PC-3 (cell line): ENCODE results near the gene VPREB3.

Experiments used
- CTCF ChIP-seq: fragments of 300-600 bp; sonication (generic); conservative IDR thresholded peaks from 2 replicates; pipeline ENCODE4 v1.5.1; 2017; ENCODE audit warnings: antibody characterized with exemption, low read depth, mild to moderate bottlenecking, low read length
- EZH2 ChIP-seq: fragments of 300-600 bp; sonication (generic); IDR thresholded peaks from one replicate; pipeline ENCODE4 v1.6.1; 2017; ENCODE audit warnings: antibody characterized with exemption, mild to moderate bottlenecking, low read length; ENCODE audit not compliant: unreplicated experiment
- EZH2phosphoT487 ChIP-seq: fragments of 300-600 bp; sonication (generic); IDR thresholded peaks from 2 replicates; pipeline ENCODE4 v1.6.1; 2018; ENCODE audit warnings: mild to moderate bottlenecking, antibody characterized with exemption, low read length, borderline replicate concordance

- TF ChIP-seq CTCF (no peak; the same call in 1 of the 2 replicates), EZH2 (no peak), EZH2phosphoT487 (no peak)
Observed at GRCh38 chr22:23789638-23790037, 35.4 kb upstream of the VPREB3 start.
